ENCODE measurements around the gene OIP5.
"Not testable (repeated sequence)": the region's sequence is repeated elsewhere in the genome, so short reads cannot be mapped to it uniquely, and the experiment has no call there.

The OIP5 gene

DNA sequence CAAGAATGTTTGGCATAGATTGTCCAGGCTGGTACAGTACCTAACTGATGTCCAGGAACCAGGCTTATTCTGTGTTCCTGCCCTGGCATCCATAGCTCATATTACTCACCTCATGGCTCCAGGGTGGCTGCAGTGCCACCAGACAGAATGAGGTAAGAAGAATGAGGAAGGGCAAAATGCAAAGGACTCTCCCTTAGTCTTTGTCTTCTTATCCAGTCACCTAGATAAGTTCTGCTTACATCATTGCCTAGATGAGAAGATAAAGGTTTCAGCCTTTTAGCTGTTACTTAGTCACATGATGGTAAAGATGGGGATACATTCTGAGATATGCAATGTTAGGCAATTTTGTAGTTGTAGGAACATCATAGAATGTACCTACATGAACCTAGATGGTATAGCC is 55.6 kb downstream of the OIP5 start:
- TF ChIP-seq POLR2A (IDR thresholded peaks at IDR 0.05; ENCODE audit: extremely low read depth, insufficient read length) (no peak), MYC (IDR thresholded peaks at IDR 0.05; ENCODE audit: low read depth, low read length) (peak; percentile 50; the same call in 1 of the 2 replicates)
- TF ChIP-seq, protein P1, sequence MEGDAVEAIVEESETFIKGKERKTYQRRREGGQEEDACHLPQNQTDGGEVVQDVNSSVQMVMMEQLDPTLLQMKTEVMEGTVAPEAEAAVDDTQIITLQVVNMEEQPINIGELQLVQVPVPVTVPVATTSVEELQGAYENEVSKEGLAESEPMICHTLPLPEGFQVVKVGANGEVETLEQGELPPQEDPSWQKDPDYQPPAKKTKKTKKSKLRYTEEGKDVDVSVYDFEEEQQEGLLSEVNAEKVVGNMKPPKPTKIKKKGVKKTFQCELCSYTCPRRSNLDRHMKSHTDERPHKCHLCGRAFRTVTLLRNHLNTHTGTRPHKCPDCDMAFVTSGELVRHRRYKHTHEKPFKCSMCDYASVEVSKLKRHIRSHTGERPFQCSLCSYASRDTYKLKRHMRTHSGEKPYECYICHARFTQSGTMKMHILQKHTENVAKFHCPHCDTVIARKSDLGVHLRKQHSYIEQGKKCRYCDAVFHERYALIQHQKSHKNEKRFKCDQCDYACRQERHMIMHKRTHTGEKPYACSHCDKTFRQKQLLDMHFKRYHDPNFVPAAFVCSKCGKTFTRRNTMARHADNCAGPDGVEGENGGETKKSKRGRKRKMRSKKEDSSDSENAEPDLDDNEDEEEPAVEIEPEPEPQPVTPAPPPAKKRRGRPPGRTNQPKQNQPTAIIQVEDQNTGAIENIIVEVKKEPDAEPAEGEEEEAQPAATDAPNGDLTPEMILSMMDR (IDR thresholded peaks at IDR 0.05; ENCODE audit: low read depth, low read length): no peak
- TF ChIP-seq, protein P2, sequence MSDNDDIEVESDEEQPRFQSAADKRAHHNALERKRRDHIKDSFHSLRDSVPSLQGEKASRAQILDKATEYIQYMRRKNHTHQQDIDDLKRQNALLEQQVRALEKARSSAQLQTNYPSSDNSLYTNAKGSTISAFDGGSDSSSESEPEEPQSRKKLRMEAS (IDR thresholded peaks at IDR 0.05; ENCODE audit: low read depth, low read length): peak; percentile 44; the same call in 1 of the 2 replicates
- H3K4me3 ChIP-seq (ENCODE audit: low read depth, low read length): no peak overlapping the region
- DNase-seq (ENCODE audit: low read depth): peak; percentile 66

DNA sequence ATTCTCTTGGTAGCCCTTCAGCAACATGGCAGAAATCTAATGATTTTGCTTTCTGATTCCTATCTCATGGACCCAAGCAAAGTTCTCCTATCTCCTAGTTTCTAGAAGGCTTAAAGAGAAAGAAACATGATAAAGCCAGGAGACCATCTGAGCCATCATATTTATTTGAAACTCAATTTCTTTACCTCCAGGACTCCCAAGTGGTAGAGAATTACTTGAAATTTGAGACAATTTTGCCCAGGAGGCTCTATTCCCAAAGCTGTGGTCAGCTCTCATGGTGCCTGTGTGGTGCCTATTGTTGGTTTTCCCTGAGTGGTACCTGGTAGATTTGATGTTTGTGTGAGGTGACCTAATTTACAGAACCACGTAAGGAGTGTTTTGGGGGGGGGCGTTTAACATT is 62.5 kb downstream of the OIP5 start:
- TF ChIP-seq MYC (IDR thresholded peaks at IDR 0.05; ENCODE audit: low read depth, low read length) (no peak), POLR2A (IDR thresholded peaks at IDR 0.05; ENCODE audit: extremely low read depth, insufficient read length) (no peak)
- TF ChIP-seq, protein P2 (IDR thresholded peaks at IDR 0.05; ENCODE audit: low read depth, low read length): no peak
- TF ChIP-seq, protein P1 (IDR thresholded peaks at IDR 0.05; ENCODE audit: low read depth, low read length): no peak
- no peak for DNase-seq (ENCODE audit: low read depth)
- H3K4me3 ChIP-seq (ENCODE audit: low read depth, low read length): no peak overlapping the region

DNA sequence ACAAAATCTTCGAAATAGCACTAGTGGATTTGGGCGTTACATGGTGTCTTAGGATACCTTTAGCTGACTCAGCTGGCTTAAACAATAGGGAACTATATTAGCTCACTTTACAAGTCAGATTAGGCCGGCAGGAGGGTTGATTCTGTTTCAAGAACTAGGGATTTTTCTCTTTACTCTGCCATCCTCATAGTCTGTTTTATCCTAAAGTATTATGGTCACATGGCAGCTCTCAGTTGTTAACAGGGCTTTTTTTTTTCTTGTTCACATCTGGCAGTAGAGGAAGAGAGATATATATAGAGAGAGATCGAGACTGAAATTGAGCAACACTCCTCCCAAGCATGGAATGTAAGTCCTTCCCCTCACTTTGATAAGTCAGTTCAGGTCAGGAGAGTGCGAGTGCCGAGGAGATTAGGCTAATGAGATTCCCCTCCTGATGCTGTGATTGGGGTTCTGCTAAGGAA is 68.5 kb downstream of the OIP5 start:
- no peak overlapping the region for H3K4me3 ChIP-seq (ENCODE audit: low read depth, low read length)
- DNase-seq (ENCODE audit: low read depth): peak; percentile 44
- TF ChIP-seq MYC (IDR thresholded peaks at IDR 0.05; ENCODE audit: low read depth, low read length): no peak
- TF ChIP-seq, protein P2 (IDR thresholded peaks at IDR 0.05; ENCODE audit: low read depth, low read length): peak; percentile 56

DNA sequence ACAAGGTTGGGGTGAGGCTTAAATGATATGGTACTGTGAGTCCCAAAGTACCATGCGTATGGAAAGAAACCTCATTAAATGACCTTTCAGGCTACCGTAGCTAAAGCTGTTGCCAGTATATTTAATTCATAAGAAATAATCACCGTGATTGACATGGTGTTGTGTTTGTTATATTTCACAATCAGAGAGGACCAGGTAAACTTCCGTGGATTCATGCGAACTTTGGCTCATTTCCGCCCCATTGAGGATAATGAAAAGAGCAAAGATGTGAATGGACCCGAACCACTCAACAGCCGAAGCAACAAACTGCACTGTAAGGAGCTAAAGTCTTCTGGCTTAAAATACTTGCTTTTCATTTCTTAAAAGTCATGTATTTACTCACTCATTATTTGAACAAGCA is 69.8 kb downstream of the OIP5 start:
- no peak for TF ChIP-seq POLR2A (IDR thresholded peaks at IDR 0.05; ENCODE audit: extremely low read depth, insufficient read length)
- TF ChIP-seq, protein P2 (IDR thresholded peaks at IDR 0.05; ENCODE audit: low read depth, low read length): no peak
- TF ChIP-seq, protein P1 (IDR thresholded peaks at IDR 0.05; ENCODE audit: low read depth, low read length): no peak
- TF ChIP-seq MYC (IDR thresholded peaks at IDR 0.05; ENCODE audit: low read depth, low read length): no peak
- H3K4me3 ChIP-seq (ENCODE audit: low read depth, low read length): no peak overlapping the region
- no peak for DNase-seq (ENCODE audit: low read depth)

DNA sequence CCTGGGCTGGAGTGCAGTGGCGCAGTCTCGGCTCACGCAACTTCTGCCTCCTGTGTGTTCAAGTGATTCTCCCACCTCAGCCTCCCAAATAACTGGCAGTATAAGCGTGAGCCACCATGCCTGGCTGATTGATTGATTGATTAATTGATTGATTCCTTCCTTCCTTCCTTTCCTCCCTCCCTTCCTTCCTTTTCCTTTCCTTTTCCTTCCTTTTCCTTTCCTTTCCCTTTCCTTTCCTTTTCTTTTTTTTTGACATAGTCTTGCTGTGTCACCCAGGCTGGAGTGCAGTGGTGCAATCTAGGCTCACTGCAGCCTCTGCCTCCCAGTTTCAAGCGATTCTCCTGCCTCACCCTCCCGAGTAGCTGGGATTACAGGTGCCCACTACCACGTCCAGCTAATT is 71.5 kb downstream of the OIP5 start:
- not testable (repeated sequence) for DNase-seq (ENCODE audit: low read depth); H3K4me3 ChIP-seq (ENCODE audit: low read depth, low read length)

DNA sequence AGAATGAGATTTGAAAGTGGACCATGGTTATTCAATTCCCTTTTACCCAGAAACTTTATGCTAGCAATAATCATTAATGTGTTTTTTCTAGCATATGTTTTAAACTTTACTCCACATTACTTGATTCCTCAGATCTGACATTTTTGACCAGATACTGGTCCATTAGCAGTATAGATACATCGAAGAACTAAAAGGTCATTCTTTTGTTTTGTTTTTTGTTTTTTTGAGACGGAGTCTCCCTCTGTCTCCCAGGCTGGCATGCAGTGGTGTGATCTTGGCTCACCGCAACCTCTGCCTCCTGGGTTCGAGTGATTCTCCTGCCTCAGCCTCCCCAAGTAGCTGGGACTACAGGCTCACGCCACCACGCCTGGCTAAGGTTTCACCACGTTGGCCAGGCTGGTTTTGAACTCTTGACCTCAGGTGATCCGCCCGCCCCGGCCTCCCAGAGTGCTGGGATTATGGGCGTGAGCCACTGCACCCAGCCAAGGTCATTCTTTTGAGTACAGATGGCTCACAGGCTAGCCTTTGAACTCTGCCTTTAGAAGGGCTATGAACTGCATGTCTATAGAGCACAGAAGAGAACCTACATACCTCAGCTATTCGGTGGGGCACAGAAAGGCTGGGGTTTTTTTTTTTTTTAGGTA is 72.7 kb downstream of the OIP5 start:
- no peak for DNase-seq (ENCODE audit: low read depth)
- TF ChIP-seq, protein P2 (IDR thresholded peaks at IDR 0.05; ENCODE audit: low read depth, low read length): no peak
- no peak for TF ChIP-seq POLR2A (IDR thresholded peaks at IDR 0.05; ENCODE audit: extremely low read depth, insufficient read length)
- H3K4me3 ChIP-seq (ENCODE audit: low read depth, low read length): no peak overlapping the region
